ENCODE data around the gene NOL9. TPM values are rescaled to one million over a fixed set of nuclear protein-coding genes. Genes with fewer than 3 reads are reported as not detected.

NOL9 gene
- total RNA-seq, 1 donor from 2014 or later = 34.5 TPM

DNA sequence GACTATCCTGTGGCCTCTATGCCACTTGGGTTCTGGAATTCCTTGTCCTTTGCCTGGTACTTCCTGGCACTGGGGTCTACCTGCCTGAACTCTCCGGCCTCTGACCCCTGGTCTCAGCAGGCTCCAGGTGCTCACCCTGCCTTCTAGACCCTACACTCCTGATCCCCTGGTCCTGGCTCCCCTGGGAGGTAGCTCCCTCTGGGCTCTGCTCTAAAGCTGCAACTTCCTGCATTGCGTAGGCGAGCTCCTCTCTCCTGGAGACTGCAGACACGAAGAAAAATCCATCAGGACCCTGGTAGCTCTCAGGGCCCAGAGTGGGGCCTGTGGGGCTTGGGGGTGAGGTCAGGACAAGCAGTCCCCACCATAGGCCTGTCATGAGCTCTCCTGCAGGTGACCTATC lies 55.0 kb downstream of the NOL9 start:
- H3K36me3 Mint-ChIP-seq (ENCODE audit: unreplicated experiment) = no peaks in the 10 kb centered on the region
- no peak overlapping the region for H3K27ac Mint-ChIP-seq (ENCODE audit: unreplicated experiment)
- H3K27me3 Mint-ChIP-seq (ENCODE audit: unreplicated experiment) = peaks cover 4% of the 10 kb centered on the region
- no peak for DNase-seq
- no peaks in the 10 kb centered on the region for H3K9me3 Mint-ChIP-seq (ENCODE audit: unreplicated experiment)
- peak overlapping the region; percentile 34 for H3K4me3 Mint-ChIP-seq (ENCODE audit: unreplicated experiment)
- TF ChIP-seq, protein P1, sequence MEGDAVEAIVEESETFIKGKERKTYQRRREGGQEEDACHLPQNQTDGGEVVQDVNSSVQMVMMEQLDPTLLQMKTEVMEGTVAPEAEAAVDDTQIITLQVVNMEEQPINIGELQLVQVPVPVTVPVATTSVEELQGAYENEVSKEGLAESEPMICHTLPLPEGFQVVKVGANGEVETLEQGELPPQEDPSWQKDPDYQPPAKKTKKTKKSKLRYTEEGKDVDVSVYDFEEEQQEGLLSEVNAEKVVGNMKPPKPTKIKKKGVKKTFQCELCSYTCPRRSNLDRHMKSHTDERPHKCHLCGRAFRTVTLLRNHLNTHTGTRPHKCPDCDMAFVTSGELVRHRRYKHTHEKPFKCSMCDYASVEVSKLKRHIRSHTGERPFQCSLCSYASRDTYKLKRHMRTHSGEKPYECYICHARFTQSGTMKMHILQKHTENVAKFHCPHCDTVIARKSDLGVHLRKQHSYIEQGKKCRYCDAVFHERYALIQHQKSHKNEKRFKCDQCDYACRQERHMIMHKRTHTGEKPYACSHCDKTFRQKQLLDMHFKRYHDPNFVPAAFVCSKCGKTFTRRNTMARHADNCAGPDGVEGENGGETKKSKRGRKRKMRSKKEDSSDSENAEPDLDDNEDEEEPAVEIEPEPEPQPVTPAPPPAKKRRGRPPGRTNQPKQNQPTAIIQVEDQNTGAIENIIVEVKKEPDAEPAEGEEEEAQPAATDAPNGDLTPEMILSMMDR (IDR thresholded peaks at IDR 0.05; ENCODE audit: partially characterized antibody, unreplicated experiment) = no peak
- H3K4me1 Mint-ChIP-seq (ENCODE audit: low read depth, unreplicated experiment) = peaks cover 19% of the 10 kb centered on the region

DNA sequence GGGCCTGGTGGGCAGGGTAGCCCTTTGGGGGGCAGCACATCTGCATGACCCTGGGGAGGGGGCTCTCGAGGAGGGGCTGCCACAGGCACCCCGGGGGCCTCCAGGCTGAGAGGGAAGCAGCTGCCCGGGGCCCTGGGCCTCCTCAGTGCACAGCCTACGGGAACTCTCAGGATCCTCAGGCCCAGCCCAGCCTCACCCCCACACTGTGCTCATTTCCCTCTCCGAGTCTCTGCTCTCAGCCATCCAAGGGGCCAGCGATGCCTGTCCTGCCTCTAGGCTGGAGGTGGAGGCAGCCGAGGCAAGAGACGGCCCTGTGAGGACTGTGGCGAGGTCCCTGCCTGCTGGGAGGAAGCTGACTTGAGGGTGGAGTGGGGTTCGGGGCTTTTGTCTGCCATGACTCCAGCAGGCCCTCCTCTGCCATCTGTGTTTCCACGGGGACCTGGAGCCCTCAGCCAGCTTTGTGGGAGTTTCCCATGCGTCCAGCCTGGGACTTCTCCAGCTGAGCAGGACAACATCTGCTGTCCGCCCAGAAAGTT lies 55.7 kb downstream of the NOL9 start:
- H3K9me3 Mint-ChIP-seq (ENCODE audit: unreplicated experiment) = no peaks in the 10 kb centered on the region
- no peaks in the 10 kb centered on the region for H3K36me3 Mint-ChIP-seq (ENCODE audit: unreplicated experiment)
- DNase-seq = no peak
- no peak overlapping the region for H3K27ac Mint-ChIP-seq (ENCODE audit: unreplicated experiment)
- H3K4me3 Mint-ChIP-seq (ENCODE audit: unreplicated experiment) = no peak overlapping the region
- peaks cover 4% of the 10 kb centered on the region for H3K27me3 Mint-ChIP-seq (ENCODE audit: unreplicated experiment)
- TF ChIP-seq, protein P1 (IDR thresholded peaks at IDR 0.05; ENCODE audit: partially characterized antibody, unreplicated experiment) = no peak
- H3K4me1 Mint-ChIP-seq (ENCODE audit: low read depth, unreplicated experiment) = peaks cover 19% of the 10 kb centered on the region

DNA sequence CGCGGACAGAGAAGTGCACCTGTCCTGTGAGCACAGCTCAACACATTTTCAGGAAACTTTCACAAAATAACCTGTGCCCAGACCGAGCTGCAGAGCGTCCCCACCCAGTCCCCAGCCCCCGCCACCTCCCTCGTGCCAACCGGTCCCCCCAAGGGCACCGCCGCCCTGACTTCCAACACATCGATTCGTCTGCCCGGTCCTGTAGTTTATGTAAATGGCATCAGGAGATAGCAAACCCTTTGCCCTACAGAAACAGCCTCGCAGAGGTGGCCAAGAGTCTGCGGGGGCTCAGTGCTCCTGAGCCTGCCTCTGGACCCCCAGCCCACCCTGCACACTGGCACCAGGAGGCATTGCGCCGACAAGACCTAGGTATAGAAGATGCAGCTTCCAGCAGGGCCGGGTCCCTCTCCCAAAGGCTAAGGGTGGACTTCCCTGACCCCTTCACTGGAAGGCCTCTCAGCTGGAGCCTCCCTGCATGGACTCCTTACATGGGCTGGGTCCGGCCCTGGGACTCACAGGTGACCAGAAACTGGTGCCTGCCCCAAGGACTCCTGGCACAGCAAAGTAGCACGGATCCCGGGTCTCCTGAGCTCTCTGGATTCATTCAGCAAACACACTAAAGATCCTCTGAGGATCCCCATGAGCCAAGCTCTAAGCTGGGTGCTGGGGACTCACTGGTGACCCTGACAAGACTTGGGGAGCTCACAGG lies 56.3 kb downstream of the NOL9 start:
- Mint-ChIP-seq H3K9me3 (ENCODE audit: unreplicated experiment) (no peaks in the 10 kb centered on the region), H3K27ac (ENCODE audit: unreplicated experiment) (no peak overlapping the region), H3K36me3 (ENCODE audit: unreplicated experiment) (no peaks in the 10 kb centered on the region), H3K4me3 (ENCODE audit: unreplicated experiment) (peak overlapping the region; percentile 65), H3K4me1 (ENCODE audit: low read depth, unreplicated experiment) (peaks cover 19% of the 10 kb centered on the region), H3K27me3 (ENCODE audit: unreplicated experiment) (peaks cover 4% of the 10 kb centered on the region)
- no peak for DNase-seq
- TF ChIP-seq, protein P1 (IDR thresholded peaks at IDR 0.05; ENCODE audit: partially characterized antibody, unreplicated experiment) = no peak

DNA sequence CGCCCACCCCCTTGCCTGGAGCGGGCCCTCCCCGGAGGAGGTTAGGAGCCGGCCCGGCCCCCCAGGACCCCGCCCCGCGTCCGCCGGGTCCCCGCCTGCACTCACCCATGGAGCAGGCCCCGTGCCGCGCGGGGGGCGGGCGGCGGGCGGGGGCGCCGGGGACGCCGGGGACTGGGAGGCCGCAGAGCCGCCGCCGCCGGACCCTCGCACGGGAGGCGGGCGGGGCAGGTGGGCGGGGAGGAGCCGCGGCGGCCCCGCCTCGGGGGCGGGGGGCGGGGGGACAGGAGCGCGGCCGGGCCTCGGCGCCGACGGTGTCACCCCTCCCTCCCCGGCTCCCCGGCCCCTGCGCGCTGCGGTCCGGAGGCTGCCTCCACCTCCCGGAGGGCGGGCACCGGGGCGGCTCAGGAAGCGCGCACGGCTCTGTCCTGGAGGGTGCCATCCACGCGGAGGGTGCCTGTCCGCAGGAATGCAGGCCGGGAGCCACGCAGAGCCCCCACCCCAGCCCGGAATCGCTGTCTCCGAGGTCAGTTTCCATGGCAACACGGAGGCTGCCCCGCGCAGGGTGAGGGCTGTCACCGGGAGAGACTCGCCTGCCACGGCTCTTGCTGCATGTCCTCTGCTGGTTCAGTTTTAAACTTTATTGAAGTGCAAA lies 57.0 kb downstream of the NOL9 start:
- H3K4me3 Mint-ChIP-seq (ENCODE audit: unreplicated experiment) = peak overlapping the region; percentile 65
- TF ChIP-seq, protein P1 (IDR thresholded peaks at IDR 0.05; ENCODE audit: partially characterized antibody, unreplicated experiment) = no peak
- no peaks in the 10 kb centered on the region for H3K9me3 Mint-ChIP-seq (ENCODE audit: unreplicated experiment)
- peaks cover 22% of the 10 kb centered on the region for H3K4me1 Mint-ChIP-seq (ENCODE audit: low read depth, unreplicated experiment)
- no peak overlapping the region for H3K27ac Mint-ChIP-seq (ENCODE audit: unreplicated experiment)
- H3K36me3 Mint-ChIP-seq (ENCODE audit: unreplicated experiment) = no peaks in the 10 kb centered on the region
- DNase-seq = peak; percentile 67
- peaks cover 4% of the 10 kb centered on the region for H3K27me3 Mint-ChIP-seq (ENCODE audit: unreplicated experiment)

DNA sequence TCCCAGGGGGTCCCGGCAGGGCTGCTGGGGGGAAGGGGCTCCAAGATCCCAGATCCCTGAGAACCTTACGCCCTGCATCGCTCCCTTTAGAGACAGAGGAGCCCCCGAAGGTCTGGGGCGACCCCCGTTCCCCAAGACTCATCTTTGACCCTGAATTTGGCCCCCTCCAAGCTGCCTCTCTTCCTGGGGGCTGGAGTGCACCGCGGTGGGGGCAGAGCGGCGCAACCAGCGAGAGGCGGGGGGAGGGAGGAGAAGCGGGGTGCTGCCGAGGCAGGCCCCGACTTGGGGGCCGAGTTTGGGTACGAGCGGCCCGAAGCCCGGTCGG lies 57.5 kb downstream of the NOL9 start:
- TF ChIP-seq, protein P1 (IDR thresholded peaks at IDR 0.05; ENCODE audit: partially characterized antibody, unreplicated experiment) = no peak
- peak overlapping the region; percentile 84 for H3K4me3 Mint-ChIP-seq (ENCODE audit: unreplicated experiment)
- peaks cover 22% of the 10 kb centered on the region for H3K4me1 Mint-ChIP-seq (ENCODE audit: low read depth, unreplicated experiment)
- peaks cover 4% of the 10 kb centered on the region for H3K27me3 Mint-ChIP-seq (ENCODE audit: unreplicated experiment)
- no peaks in the 10 kb centered on the region for H3K9me3 Mint-ChIP-seq (ENCODE audit: unreplicated experiment)
- H3K36me3 Mint-ChIP-seq (ENCODE audit: unreplicated experiment) = no peaks in the 10 kb centered on the region
- no peak for DNase-seq
- no peak overlapping the region for H3K27ac Mint-ChIP-seq (ENCODE audit: unreplicated experiment)

Measured in glutamatergic neuron (in vitro differentiated cells).